Neural cell (in vitro differentiated cells): ENCODE measurements around the gene LHX2. TPM values are rescaled to one million over a fixed set of nuclear protein-coding genes. Genes with fewer than 3 reads are reported as not detected.

Experiments
- H2AFZ ChIP-seq: fragments of 200-600, 300-800 bp; sonication (generic), shearing (Covaris generic); 2 replicates; pipeline ENCODE4 v1.6.0; 2014; ENCODE audit warnings: low read depth, mild to moderate bottlenecking, antibody characterized with exemption, low read length, moderate library complexity
- H3F3A ChIP-seq: fragments of 200-600 bp; shearing (Covaris generic); 2 replicates; pipeline ENCODE4 v1.6.1; 2016; ENCODE audit warnings: mild to moderate bottlenecking, moderate library complexity, mixed read lengths, antibody characterized with exemption, low read length; ENCODE audit not compliant: insufficient read depth, poor library complexity, severe bottlenecking
- H3K27ac ChIP-seq: fragments of 200-600, 300-800 bp; sonication (generic), shearing (Covaris generic); 2 replicates; pipeline ENCODE4 v1.5.1; 2014; ENCODE audit warnings: mild to moderate bottlenecking, low read length, moderate library complexity
- H3K27me3 ChIP-seq: fragments of 300-800, 200-600 bp; sonication (generic), shearing (Covaris generic); 2 replicates; pipeline ENCODE4 v1.6.0; 2014; ENCODE audit warnings: mild to moderate bottlenecking, low read depth, low read length, moderate library complexity; ENCODE audit not compliant: insufficient read depth
- H3K36me3 ChIP-seq: fragments of 300-800, 200-600 bp; sonication (generic), shearing (Covaris generic); 2 replicates; pipeline ENCODE4 v1.5.1; 2014; ENCODE audit warnings: mild to moderate bottlenecking, antibody characterized with exemption, low read length, moderate library complexity; ENCODE audit not compliant: insufficient read depth
- H3K4me2 ChIP-seq: fragments of 300-800, 200-600 bp; sonication (generic), shearing (Covaris generic); 2 replicates; pipeline ENCODE4 v1.6.0; 2014; ENCODE audit warnings: mild to moderate bottlenecking, low read length
- H3K4me3 ChIP-seq: fragments of 300-800, 200-600 bp; sonication (generic), shearing (Covaris generic); 2 replicates; pipeline ENCODE4 v1.5.1; 2014; ENCODE audit warnings: mild to moderate bottlenecking, low read length, moderate library complexity
- H3K79me2 ChIP-seq: fragments of 200-600 bp; shearing (Covaris generic); replicated peaks from 2 replicates; pipeline ENCODE4 v1.6.0; 2014; ENCODE audit warnings: mild to moderate bottlenecking, low read length, moderate library complexity; ENCODE audit not compliant: insufficient read depth
- H3K9ac ChIP-seq: fragments of 300-800, 200-600 bp; sonication (generic), shearing (Covaris generic); 2 replicates; pipeline ENCODE4 v1.6.1; 2016; ENCODE audit warnings: mild to moderate bottlenecking, low read length, mixed read lengths
- H3K9me2 ChIP-seq: fragments of 200-600 bp; shearing (Covaris generic); 2 replicates; pipeline ENCODE4 v1.6.1; 2016; ENCODE audit warnings: mild to moderate bottlenecking, low read length, mixed read lengths; ENCODE audit not compliant: insufficient read depth
- H3K9me3 ChIP-seq: fragments of 200-600, 300-800 bp; sonication (generic), shearing (Covaris generic); 2 replicates; pipeline ENCODE4 v1.6.1; 2016; ENCODE audit warnings: mild to moderate bottlenecking, mixed run types, low read length, moderate library complexity, mixed read lengths
- H4K20me1 ChIP-seq: fragments of 200-600 bp; shearing (Covaris generic); 2 replicates; pipeline ENCODE4 v1.6.1; 2016; ENCODE audit warnings: mild to moderate bottlenecking, mixed run types; ENCODE audit not compliant: insufficient read depth
- CTCF ChIP-seq: fragments of 450-650 bp; IDR thresholded peaks from 2 replicates; pipeline ENCODE4 v1.5.1; 2014; ENCODE audit warnings: antibody characterized with exemption, mild to moderate bottlenecking, moderate library complexity; ENCODE audit not compliant: poor library complexity, severe bottlenecking
- EP300 ChIP-seq: fragments of 450-650 bp; conservative IDR thresholded peaks from 2 replicates; pipeline ENCODE4 v1.6.1; 2014; ENCODE audit warnings: antibody characterized with exemption, mild to moderate bottlenecking, moderate library complexity; ENCODE audit not compliant: poor library complexity, severe bottlenecking
- EZH2 ChIP-seq: fragments of 200-600, 300-800 bp; shearing (Covaris generic), sonication (generic); IDR thresholded peaks from 2 replicates; pipeline ENCODE4 v1.6.1; 2014; ENCODE audit warnings: antibody characterized with exemption, low read length, borderline replicate concordance, mild to moderate bottlenecking; ENCODE audit not compliant: insufficient read depth, poor library complexity, severe bottlenecking
- MXI1 ChIP-seq: fragments of 450-650 bp; conservative IDR thresholded peaks from 2 replicates; pipeline ENCODE4 v1.6.1; 2014; ENCODE audit warnings: antibody characterized with exemption, mild to moderate bottlenecking; ENCODE audit not compliant: poor library complexity, severe bottlenecking
- POLR2AphosphoS5 ChIP-seq: IDR thresholded peaks from 2 replicates; pipeline ENCODE4 v1.6.1; 2012
- RAD21 ChIP-seq: fragments of 450-650 bp; conservative IDR thresholded peaks from 2 replicates; pipeline ENCODE4 v1.6.1; 2014; ENCODE audit warnings: antibody characterized with exemption, mild to moderate bottlenecking, moderate library complexity
- REST ChIP-seq: IDR thresholded peaks from 2 replicates; pipeline ENCODE4 v1.6.1; 2012; ENCODE audit warnings: borderline replicate concordance
- SMC3 ChIP-seq: fragments of 450-650 bp; conservative IDR thresholded peaks from 2 replicates; pipeline ENCODE4 v1.6.1; 2014; ENCODE audit warnings: antibody characterized with exemption, mild to moderate bottlenecking, moderate library complexity; ENCODE audit not compliant: poor library complexity
- TAF1 ChIP-seq: IDR thresholded peaks from 2 replicates; pipeline ENCODE4 v1.6.1; 2012; ENCODE audit warnings: low read depth
- polyA plus RNA-seq: library from polyadenylated mRNA; depleted of rRNA; stranded (reverse); fragments of >200 nt; gene quantifications from 2 replicates; pipeline ENCODE4 v1.2.3, GENCODE V29; 2014

Gene LHX2
- polyA plus RNA-seq, 1 donor from 2014 or later: 3.6 TPM

- Histone ChIP-seq H3K9ac (no peak overlapping the region), H3K27me3 (peaks cover 29% of the 10 kb centered on the region), H3K4me3 (no peak overlapping the region), H3K79me2 (peaks cover 73% of the 10 kb centered on the region), H3F3A (no peaks in the 10 kb centered on the region), H3K9me3 (no peaks in the 10 kb centered on the region), H3K36me3 (no peaks in the 10 kb centered on the region), H3K4me2 (no peak overlapping the region), H2AFZ (no peak overlapping the region), H3K9me2 (no peaks in the 10 kb centered on the region), H3K27ac (no peak overlapping the region), H4K20me1 (no peaks in the 10 kb centered on the region)
- TF ChIP-seq EP300 (no peak), TAF1 (no peak), POLR2AphosphoS5 (no peak), CTCF (no peak), REST (no peak), SMC3 (no peak), RAD21 (no peak), MXI1 (no peak), EZH2 (no peak)
Observed at GRCh38 chr9:124021385-124021769, 9.8 kb downstream of the LHX2 start.

GRCh38 chr9:124022201-124023121 is 10.9 kb downstream of the LHX2 start:
- H3K79me2 ChIP-seq: peaks cover 63% of the 10 kb centered on the region
- H3K36me3 ChIP-seq: no peaks in the 10 kb centered on the region
- no peak overlapping the region for H2AFZ ChIP-seq
- H3K27me3 ChIP-seq: peaks cover 18% of the 10 kb centered on the region
- no peaks in the 10 kb centered on the region for H3F3A ChIP-seq
- H3K27ac ChIP-seq: no peak overlapping the region
- no peaks in the 10 kb centered on the region for H3K9me3 ChIP-seq
- no peak overlapping the region for H3K4me3 ChIP-seq
- TF ChIP-seq POLR2AphosphoS5: no peak
- no peak for TF ChIP-seq MXI1
- TF ChIP-seq TAF1: no peak
- no peak for TF ChIP-seq SMC3
- TF ChIP-seq CTCF: no peak
- no peak for TF ChIP-seq EZH2
- TF ChIP-seq EP300: no peak
- no peak for TF ChIP-seq RAD21
- TF ChIP-seq REST: no peak
- H3K9ac ChIP-seq: no peak overlapping the region
- H3K4me2 ChIP-seq: no peak overlapping the region
- no peaks in the 10 kb centered on the region for H4K20me1 ChIP-seq
- H3K9me2 ChIP-seq: no peaks in the 10 kb centered on the region
